T-helper 1 cell (primary cell): ENCODE measurements around the gene MRPL46.

Experiments used
- DNase-seq, 5 donors: peaks; one replicate each; pipeline ENCODE4 v3.0.0-alpha.2; 2012 to 2020
- total RNA-seq, 4 donors: gene quantifications; one replicate each; lab custom pipeline; 2026; lab: John Stamatoyannopoulos, UW

The MRPL46 gene
- 1.6 to 3.8 (median 2.9) reads per million in 4 donors for total RNA-seq

GRCh38 chr15:88467073-88467934, at the start of gene MRPL46, which contains the start of gene MRPS11:
Gene MRPL46, minus strand, starts transcription at chr15:88467388. Its CDS starts 11 bp downstream, at chr15:88467377.
Gene MRPS11, plus strand, starts transcription at chr15:88467708. Its CDS starts 10 bp downstream, at chr15:88467718.
- peak; percentile 76 to 90 (median 83) for DNase-seq

GRCh38 chr15:88513195-88513594, 46.0 kb upstream of the MRPL46 start:
- DNase-seq = no peak

GRCh38 chr15:88512601-88513000, 45.4 kb upstream of the MRPL46 start:
- no peak for DNase-seq

- DNase-seq = no peak
Observed at GRCh38 chr15:88512078-88512477, 44.9 kb upstream of the MRPL46 start.

GRCh38 chr15:88511161-88511560, 44.0 kb upstream of the MRPL46 start:
- no peak for DNase-seq

- DNase-seq = no peak
Observed at GRCh38 chr15:88509964-88510363, 42.8 kb upstream of the MRPL46 start.

GRCh38 chr15:88509321-88509720, 42.1 kb upstream of the MRPL46 start:
- DNase-seq = no peak

GRCh38 chr15:88506628-88507027, 39.4 kb upstream of the MRPL46 start:
- no peak for DNase-seq

- DNase-seq = no peak
Observed at GRCh38 chr15:88505721-88506120, 38.5 kb upstream of the MRPL46 start.

GRCh38 chr15:88504445-88504844, 37.3 kb upstream of the MRPL46 start:
- no peak for DNase-seq

- no peak for DNase-seq
Observed at GRCh38 chr15:88498996-88499395, 31.8 kb upstream of the MRPL46 start.

- no peak for DNase-seq
Observed at GRCh38 chr15:88497109-88497765, 30.0 kb upstream of the MRPL46 start.

GRCh38 chr15:88493844-88494243, 26.7 kb upstream of the MRPL46 start:
- no peak for DNase-seq

- DNase-seq = no peak
Observed at GRCh38 chr15:88491158-88491557, 24.0 kb upstream of the MRPL46 start.

- DNase-seq = no peak
Observed at GRCh38 chr15:88490036-88490435, 22.8 kb upstream of the MRPL46 start.

- DNase-seq = no peak
Observed at GRCh38 chr15:88489321-88489720, 22.1 kb upstream of the MRPL46 start.

- DNase-seq = no peak
Observed at GRCh38 chr15:88487796-88488523, 20.8 kb upstream of the MRPL46 start.

- no peak for DNase-seq
Observed at GRCh38 chr15:88487178-88487795, 20.1 kb upstream of the MRPL46 start.

GRCh38 chr15:88484682-88485331, 17.6 kb upstream of the MRPL46 start:
- no peak for DNase-seq

- DNase-seq = no peak
Observed at GRCh38 chr15:88482263-88482662, 15.1 kb upstream of the MRPL46 start.

- no peak for DNase-seq
Observed at GRCh38 chr15:88480981-88481380, 13.8 kb upstream of the MRPL46 start.

- no peak for DNase-seq
Observed at GRCh38 chr15:88479169-88479568, 12.0 kb upstream of the MRPL46 start.
